ENCODE data around the gene EARS2. TPM values are rescaled to one million over a fixed set of nuclear protein-coding genes. Genes with fewer than 3 reads are reported as not detected.

EARS2 gene
- total and polyA plus RNA-seq, 10 of the 15 experiments (the other 5 are each of a cell fraction or from before 2014, with no cell fraction given) = 12.9 to 65.9 (median 33.5) TPM

GRCh38 chr16:23509782-23510163 is 47.4 kb downstream of the EARS2 start:
- Histone ChIP-seq H3K4me3 (peak overlapping the region; percentile 94), H3K9me3 (replicated peaks; ENCODE audit: control insufficient read depth, insufficient read depth, low read length) (no peaks in the 10 kb centered on the region), H4K20me1 (ENCODE audit: control insufficient read depth, insufficient read depth) (peaks cover 16% of the 10 kb centered on the region), H3K27ac (ENCODE audit: control insufficient read depth, insufficient read depth) (peak overlapping the region; percentile 76), H3K9ac (ENCODE audit: control insufficient read depth, insufficient read depth, low read length) (peak overlapping the region; percentile 86), H3K36me3 (ENCODE audit: control insufficient read depth in 2 of 2, insufficient read depth in 2 of 2, low read length in 1 of 2) (no peaks in the 10 kb centered on the region), H3K27me3 (replicated peaks in 1 of 2; ENCODE audit: control insufficient read depth in 2 of 2, insufficient read depth in 2 of 2, low read length in 1 of 2) (no peaks in the 10 kb centered on the region), H2AFZ (ENCODE audit: control insufficient read depth, low read depth, low read length) (no peak overlapping the region), H3K4me2 (ENCODE audit: control insufficient read depth, insufficient read depth) (no peak overlapping the region), H3K79me2 (ENCODE audit: control insufficient read depth, insufficient read depth, low read length) (peaks cover 59% of the 10 kb centered on the region), H3K4me1 (ENCODE audit: control insufficient read depth, insufficient read depth, low read length) (peaks cover 22% of the 10 kb centered on the region)
- ChIA-PET RAD21 (ENCODE audit: unreplicated experiment) (interaction anchor here (0.6 to 0.8 kb wide), 2 partner anchors 87 to 1377 kb away, joined by 3 to 4 read pairs; no protein-coding TSS in a partner anchor), POLR2A (interaction anchor here (1.6 to 2.1 kb wide), 2 partner anchors 8 to 10 kb away, joined by 4 to 6 read pairs; no protein-coding TSS in a partner anchor), SMC1A (ENCODE audit: uncharacterized antibody, unreplicated experiment) (interaction anchor here (6.1 kb wide), 1 partner anchor 10 kb away, joined by 48 read pairs; no protein-coding TSS in a partner anchor), CTCF (interaction anchor here (0.6 to 5.1 kb wide), 3 partner anchors 46 to 222 kb away, joined by 4 to 35 read pairs (median 8); partner anchors contain the start of genes EARS2 and UBFD1)
- in situ Hi-C loops (cut with MboI) = loop anchor here (10.0 kb wide), 1 partner anchor 335 kb away; no protein-coding TSS in a partner anchor
- no peak for FAIRE-seq
- ATAC-seq = peak; percentile 17
- DNase-seq (ENCODE audit: low read depth, low spot score) = no peak
- no TSS peak for BruUV-seq (replicated peaks)
- intact Hi-C loops (cut with micrococcal nuclease; ENCODE audit: unreplicated experiment) = loop anchor here (5.0 kb wide), 3 partner anchors 57 to 217 kb away; partner anchors contain the start of genes COG7 and NDUFAB1
- no peak for TF ChIP-seq KAT2A (conservative IDR thresholded peaks at IDR 0.05; ENCODE audit: control insufficient read depth, low read depth, low read length)
- TF ChIP-seq SIN3A (IDR thresholded peaks at IDR 0.05; ENCODE audit: low read depth, low read length) = no peak
- TF ChIP-seq CBX3 (IDR thresholded peaks at IDR 0.05; ENCODE audit: borderline replicate concordance, low read depth) = no peak
- no peak for TF ChIP-seq PKNOX1 (IDR thresholded peaks at IDR 0.05)
- TF ChIP-seq, protein P1, sequence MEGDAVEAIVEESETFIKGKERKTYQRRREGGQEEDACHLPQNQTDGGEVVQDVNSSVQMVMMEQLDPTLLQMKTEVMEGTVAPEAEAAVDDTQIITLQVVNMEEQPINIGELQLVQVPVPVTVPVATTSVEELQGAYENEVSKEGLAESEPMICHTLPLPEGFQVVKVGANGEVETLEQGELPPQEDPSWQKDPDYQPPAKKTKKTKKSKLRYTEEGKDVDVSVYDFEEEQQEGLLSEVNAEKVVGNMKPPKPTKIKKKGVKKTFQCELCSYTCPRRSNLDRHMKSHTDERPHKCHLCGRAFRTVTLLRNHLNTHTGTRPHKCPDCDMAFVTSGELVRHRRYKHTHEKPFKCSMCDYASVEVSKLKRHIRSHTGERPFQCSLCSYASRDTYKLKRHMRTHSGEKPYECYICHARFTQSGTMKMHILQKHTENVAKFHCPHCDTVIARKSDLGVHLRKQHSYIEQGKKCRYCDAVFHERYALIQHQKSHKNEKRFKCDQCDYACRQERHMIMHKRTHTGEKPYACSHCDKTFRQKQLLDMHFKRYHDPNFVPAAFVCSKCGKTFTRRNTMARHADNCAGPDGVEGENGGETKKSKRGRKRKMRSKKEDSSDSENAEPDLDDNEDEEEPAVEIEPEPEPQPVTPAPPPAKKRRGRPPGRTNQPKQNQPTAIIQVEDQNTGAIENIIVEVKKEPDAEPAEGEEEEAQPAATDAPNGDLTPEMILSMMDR (IDR thresholded peaks at IDR 0.05 in 2 of 3, conservative IDR thresholded peaks at IDR 0.05 in 1 of 3; ENCODE audit: control insufficient read depth in 2 of 3, extremely low read depth in 1 of 3, insufficient read depth in 1 of 3, low read depth in 3 of 3, low read length in 3 of 3) = no peak
- TF ChIP-seq HSF1 (IDR thresholded peaks at IDR 0.05; ENCODE audit: low read depth, low read length) = no peak
- no peak for TF ChIP-seq BCL3 (IDR thresholded peaks at IDR 0.05; ENCODE audit: borderline replicate concordance, insufficient read depth, low read depth, low read length, poor library complexity, severe bottlenecking)
- 0% methylated on average over 10 of the region's 17 CpGs for WGBS (ENCODE audit: insufficient coverage, insufficient replicate concordance, low lambda C conversion rate, missing lambda C conversion rate)

All from GM12878 (cell line).